ENCODE data around the gene ATP5F1D. TPM values are rescaled to one million over a fixed set of nuclear protein-coding genes. Genes with fewer than 3 reads are reported as not detected.

The ATP5F1D gene
- total and polyA plus RNA-seq, 2 donors = 47.6 to 150 TPM

- 97% methylated on average over 53 of the region's 53 CpGs for WGBS
- Histone ChIP-seq H3K36me3 (ENCODE audit: control insufficient read depth in 2 of 2, insufficient read depth in 2 of 2, low read length in 1 of 2) (peaks cover 14 to 29% of the 10 kb centered on the region in 2 donors), H3K27ac (ENCODE audit: low read depth in 1 of 2, low read length in 1 of 2) (no peak overlapping the region), H3K4me1 (ENCODE audit: control insufficient read depth in 2 of 2, insufficient read depth in 2 of 2, low read length in 2 of 2) (peaks cover 11 to 16% of the 10 kb centered on the region in 2 donors), H3K4me3 (ENCODE audit: low read length in 2 of 2) (no peak overlapping the region), H3K27me3 (ENCODE audit: control insufficient read depth in 2 of 2, insufficient read depth in 1 of 2, low read length in 1 of 2) (peaks cover 29 to 30% of the 10 kb centered on the region in 2 donors), H3K9me3 (ENCODE audit: control insufficient read depth in 2 of 2, insufficient read depth in 1 of 2, low read length in 1 of 2) (peaks cover 0 to 7% of the 10 kb centered on the region in 2 donors)
- DNase-seq (ENCODE audit: low read depth in 6 of 9, low spot score in 9 of 9) = no peak
Observed at GRCh38 chr19:1280636-1281568, 39.4 kb downstream of the ATP5F1D start.

GRCh38 chr19:1281569-1282287 lies 40.2 kb downstream of the ATP5F1D start:
- Histone ChIP-seq H3K36me3 (ENCODE audit: control insufficient read depth in 2 of 2, insufficient read depth in 2 of 2, low read length in 1 of 2) (peaks cover 14 to 28% of the 10 kb centered on the region in 2 donors), H3K4me3 (ENCODE audit: low read length in 2 of 2) (no peak overlapping the region), H3K4me1 (ENCODE audit: control insufficient read depth in 2 of 2, insufficient read depth in 2 of 2, low read length in 2 of 2) (peaks cover 4 to 8% of the 10 kb centered on the region in 2 donors), H3K27me3 (ENCODE audit: control insufficient read depth in 2 of 2, insufficient read depth in 1 of 2, low read length in 1 of 2) (peaks cover 35 to 37% of the 10 kb centered on the region in 2 donors), H3K27ac (ENCODE audit: low read depth in 1 of 2, low read length in 1 of 2) (no peak overlapping the region), H3K9me3 (ENCODE audit: control insufficient read depth in 2 of 2, insufficient read depth in 1 of 2, low read length in 1 of 2) (peaks cover 0 to 8% of the 10 kb centered on the region in 2 donors)
- DNase-seq (ENCODE audit: low read depth in 6 of 9, low spot score in 9 of 9) = no peak
- WGBS = 86% methylated on average over 15 of the region's 15 CpGs

GRCh38 chr19:1282588-1283206 lies 41.1 kb downstream of the ATP5F1D start:
- WGBS = 91% methylated on average over 18 of the region's 18 CpGs
- H3K9me3 ChIP-seq (ENCODE audit: control insufficient read depth in 2 of 2, insufficient read depth in 1 of 2, low read length in 1 of 2) = peaks cover 0 to 7% of the 10 kb centered on the region in 2 donors
- H3K4me1 ChIP-seq (ENCODE audit: control insufficient read depth in 2 of 2, insufficient read depth in 2 of 2, low read length in 2 of 2) = no peaks in the 10 kb centered on the region
- peaks cover 14 to 20% of the 10 kb centered on the region in 2 donors for H3K36me3 ChIP-seq (ENCODE audit: control insufficient read depth in 2 of 2, insufficient read depth in 2 of 2, low read length in 1 of 2)
- H3K27ac ChIP-seq (ENCODE audit: low read depth in 1 of 2, low read length in 1 of 2) = no peak overlapping the region
- H3K4me3 ChIP-seq (ENCODE audit: low read length in 2 of 2) = no peak overlapping the region
- H3K27me3 ChIP-seq (ENCODE audit: control insufficient read depth in 2 of 2, insufficient read depth in 1 of 2, low read length in 1 of 2) = peaks cover 44 to 47% of the 10 kb centered on the region in 2 donors
- DNase-seq (ENCODE audit: low read depth in 6 of 9, low spot score in 9 of 9) = no peak

- WGBS = 84% methylated on average over 29 of the region's 29 CpGs
- peaks cover 51 to 53% of the 10 kb centered on the region in 2 donors for H3K27me3 ChIP-seq (ENCODE audit: control insufficient read depth in 2 of 2, insufficient read depth in 1 of 2, low read length in 1 of 2)
- DNase-seq (ENCODE audit: low read depth in 6 of 9, low spot score in 9 of 9) = no peak
- no peak overlapping the region for H3K4me3 ChIP-seq (ENCODE audit: low read length in 2 of 2)
- H3K27ac ChIP-seq (ENCODE audit: low read depth in 1 of 2, low read length in 1 of 2) = no peak overlapping the region
- peaks cover 11 to 13% of the 10 kb centered on the region in 2 donors for H3K36me3 ChIP-seq (ENCODE audit: control insufficient read depth in 2 of 2, insufficient read depth in 2 of 2, low read length in 1 of 2)
- no peaks in the 10 kb centered on the region for H3K4me1 ChIP-seq (ENCODE audit: control insufficient read depth in 2 of 2, insufficient read depth in 2 of 2, low read length in 2 of 2)
- H3K9me3 ChIP-seq (ENCODE audit: control insufficient read depth in 2 of 2, insufficient read depth in 1 of 2, low read length in 1 of 2) = peaks cover 0 to 7% of the 10 kb centered on the region in 2 donors
Observed at GRCh38 chr19:1283207-1283916, 41.8 kb downstream of the ATP5F1D start.

- peaks cover 56 to 58% of the 10 kb centered on the region in 2 donors for H3K27me3 ChIP-seq (ENCODE audit: control insufficient read depth in 2 of 2, insufficient read depth in 1 of 2, low read length in 1 of 2)
- DNase-seq (ENCODE audit: low read depth in 6 of 9, low spot score in 9 of 9) = no peak
- 86% methylated on average over 12 of the region's 12 CpGs for WGBS
- peaks cover 6 to 8% of the 10 kb centered on the region in 2 donors for H3K36me3 ChIP-seq (ENCODE audit: control insufficient read depth in 2 of 2, insufficient read depth in 2 of 2, low read length in 1 of 2)
- H3K4me3 ChIP-seq (ENCODE audit: low read length in 2 of 2) = no peak overlapping the region
- peaks cover 0 to 7% of the 10 kb centered on the region in 2 donors for H3K9me3 ChIP-seq (ENCODE audit: control insufficient read depth in 2 of 2, insufficient read depth in 1 of 2, low read length in 1 of 2)
- H3K27ac ChIP-seq (ENCODE audit: low read depth in 1 of 2, low read length in 1 of 2) = no peak overlapping the region
- H3K4me1 ChIP-seq (ENCODE audit: control insufficient read depth in 2 of 2, insufficient read depth in 2 of 2, low read length in 2 of 2) = no peaks in the 10 kb centered on the region
Observed at GRCh38 chr19:1283917-1284292, 42.4 kb downstream of the ATP5F1D start.

- no peak overlapping the region for H3K27ac ChIP-seq (ENCODE audit: low read depth in 1 of 2, low read length in 1 of 2)
- H3K4me3 ChIP-seq (ENCODE audit: low read length in 2 of 2) = no peak overlapping the region
- H3K9me3 ChIP-seq (ENCODE audit: control insufficient read depth in 2 of 2, insufficient read depth in 1 of 2, low read length in 1 of 2) = peaks cover 0 to 7% of the 10 kb centered on the region in 2 donors
- no peaks in the 10 kb centered on the region for H3K4me1 ChIP-seq (ENCODE audit: control insufficient read depth in 2 of 2, insufficient read depth in 2 of 2, low read length in 2 of 2)
- H3K36me3 ChIP-seq (ENCODE audit: control insufficient read depth in 2 of 2, insufficient read depth in 2 of 2, low read length in 1 of 2) = peaks cover under 1 to 2% of the 10 kb centered on the region in 2 donors
- no peak for DNase-seq (ENCODE audit: low read depth in 6 of 9, low spot score in 9 of 9)
- peaks cover 62 to 63% of the 10 kb centered on the region in 2 donors for H3K27me3 ChIP-seq (ENCODE audit: control insufficient read depth in 2 of 2, insufficient read depth in 1 of 2, low read length in 1 of 2)
- 79% methylated on average over 20 of the region's 20 CpGs for WGBS
Observed at GRCh38 chr19:1284293-1284978, 42.9 kb downstream of the ATP5F1D start.

GRCh38 chr19:1284979-1285736 lies 43.6 kb downstream of the ATP5F1D start:
- peaks cover 63 to 69% of the 10 kb centered on the region in 2 donors for H3K27me3 ChIP-seq (ENCODE audit: control insufficient read depth in 2 of 2, insufficient read depth in 1 of 2, low read length in 1 of 2)
- H3K4me1 ChIP-seq (ENCODE audit: control insufficient read depth in 2 of 2, insufficient read depth in 2 of 2, low read length in 2 of 2) = no peaks in the 10 kb centered on the region
- H3K4me3 ChIP-seq (ENCODE audit: low read length in 2 of 2) = no peak overlapping the region
- H3K9me3 ChIP-seq (ENCODE audit: control insufficient read depth in 2 of 2, insufficient read depth in 1 of 2, low read length in 1 of 2) = peaks cover 0 to 7% of the 10 kb centered on the region in 2 donors
- no peak for DNase-seq (ENCODE audit: low read depth in 6 of 9, low spot score in 9 of 9)
- H3K27ac ChIP-seq (ENCODE audit: low read depth in 1 of 2, low read length in 1 of 2) = no peak overlapping the region
- 23% methylated on average over 51 of the region's 51 CpGs for WGBS
- no peaks in the 10 kb centered on the region for H3K36me3 ChIP-seq (ENCODE audit: control insufficient read depth in 2 of 2, insufficient read depth in 2 of 2, low read length in 1 of 2)

Data from thymus (tissue), 11 donors.